AG08395 (cell line): ENCODE results near the gene DACT3.

Experiments used
- DNase-seq: peaks from one replicate; pipeline ENCODE4 v3.0.0; 2012; ENCODE audit warnings: mixed read lengths, low spot score

The DACT3 gene

DNA sequence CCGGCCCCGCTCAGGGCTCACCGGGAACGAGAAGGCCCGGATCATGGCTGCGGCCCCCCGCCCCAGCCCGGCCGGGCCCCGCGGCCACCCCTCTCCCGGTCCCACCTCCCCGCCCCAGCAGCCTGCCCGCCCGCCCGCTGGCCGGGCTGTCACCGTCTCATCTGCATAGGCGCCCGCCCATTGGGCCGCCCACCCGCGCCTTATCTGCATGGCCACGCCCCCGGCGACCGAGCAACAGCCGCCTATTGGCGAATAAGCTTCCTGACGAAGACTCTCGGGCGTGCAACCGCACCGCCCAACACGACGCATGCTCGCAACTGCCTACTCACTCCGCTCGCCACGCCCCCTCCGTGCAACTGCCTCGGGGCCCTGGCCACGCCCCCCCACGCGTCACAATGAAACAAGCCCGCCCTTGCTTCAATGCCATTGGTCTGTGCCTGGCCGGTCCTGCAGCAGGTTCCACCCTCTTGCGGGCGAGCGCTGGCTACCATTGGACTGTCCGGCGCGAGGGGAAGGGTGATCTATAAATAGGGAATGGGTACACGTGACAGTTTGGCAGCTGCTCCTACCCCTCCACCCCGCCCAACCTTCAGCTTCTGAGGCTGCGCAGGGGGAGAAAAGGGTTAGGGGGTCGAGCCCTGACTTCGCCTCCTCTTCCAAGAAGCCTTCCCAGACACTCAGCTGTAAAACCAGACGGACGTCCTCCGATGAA lies at the start of gene DACT3:
DACT3 (minus strand) TSS at position 163 of the 712 bp plus-strand sequence; CDS start at position 45, 118 bp downstream.
- peak; percentile 100 for DNase-seq

DNA sequence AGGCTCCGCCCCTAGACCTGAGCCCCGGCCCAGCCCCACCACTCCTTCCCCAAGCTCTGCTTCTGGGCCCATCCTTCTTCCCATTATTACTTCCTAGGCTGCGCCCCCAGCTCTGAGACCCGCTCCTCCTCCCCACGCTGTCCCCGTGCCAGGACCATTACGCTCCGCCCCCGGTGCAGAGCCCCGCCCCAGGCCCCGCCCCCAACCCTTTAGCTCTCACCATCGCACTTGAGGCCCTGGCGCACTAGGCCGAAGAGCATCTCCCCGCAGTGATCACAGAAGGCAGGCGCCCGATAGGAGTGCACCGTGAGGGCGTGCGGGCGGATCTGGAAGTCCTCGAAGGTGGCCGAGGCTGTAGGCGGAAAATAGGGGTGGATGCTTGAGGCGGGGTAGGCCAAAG lies 49.7 kb upstream of the DACT3 start:
- no peak for DNase-seq

DNA sequence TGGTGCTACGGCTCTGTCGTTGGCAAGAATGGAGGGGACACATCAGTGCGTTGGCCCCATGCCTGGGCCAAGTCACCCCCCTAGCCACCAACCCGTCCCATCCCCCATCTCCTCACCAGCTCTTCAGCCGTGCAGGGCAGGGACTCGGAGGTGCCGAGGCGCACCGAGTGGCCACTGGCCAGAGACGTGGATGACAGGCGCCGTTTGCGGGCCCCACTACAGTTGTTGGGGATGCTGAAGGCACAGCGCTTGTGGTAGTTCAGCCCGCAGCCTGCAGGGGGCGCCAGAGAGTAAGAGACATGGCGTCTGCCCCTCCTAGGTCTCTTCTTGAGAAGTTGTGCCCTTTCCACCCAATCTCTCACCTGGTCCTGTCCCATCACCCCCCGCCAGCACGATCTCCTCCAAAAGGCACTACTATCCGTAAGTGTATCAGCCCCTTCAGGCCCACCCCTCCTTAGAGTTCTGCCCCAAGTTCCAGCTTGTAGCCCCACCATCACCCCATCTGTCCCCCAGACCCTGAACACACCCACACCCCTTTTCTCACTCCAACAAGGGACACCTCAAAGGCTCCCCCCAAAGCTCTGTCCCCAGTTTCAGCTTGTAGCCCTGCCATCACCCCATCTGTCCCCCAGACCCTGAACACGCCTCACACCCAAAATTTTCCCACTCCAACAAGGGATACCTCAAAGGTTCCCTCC lies 43.5 kb upstream of the DACT3 start:
- peak; percentile 79 for DNase-seq

GRCh38 chr19:46700704-46701103 lies 39.7 kb upstream of the DACT3 start:
- DNase-seq, result no peak

- DNase-seq, result no peak
These were observed 37.7 kb upstream of the DACT3 start for GRCh38 chr19:46698395-46699321.

DNA sequence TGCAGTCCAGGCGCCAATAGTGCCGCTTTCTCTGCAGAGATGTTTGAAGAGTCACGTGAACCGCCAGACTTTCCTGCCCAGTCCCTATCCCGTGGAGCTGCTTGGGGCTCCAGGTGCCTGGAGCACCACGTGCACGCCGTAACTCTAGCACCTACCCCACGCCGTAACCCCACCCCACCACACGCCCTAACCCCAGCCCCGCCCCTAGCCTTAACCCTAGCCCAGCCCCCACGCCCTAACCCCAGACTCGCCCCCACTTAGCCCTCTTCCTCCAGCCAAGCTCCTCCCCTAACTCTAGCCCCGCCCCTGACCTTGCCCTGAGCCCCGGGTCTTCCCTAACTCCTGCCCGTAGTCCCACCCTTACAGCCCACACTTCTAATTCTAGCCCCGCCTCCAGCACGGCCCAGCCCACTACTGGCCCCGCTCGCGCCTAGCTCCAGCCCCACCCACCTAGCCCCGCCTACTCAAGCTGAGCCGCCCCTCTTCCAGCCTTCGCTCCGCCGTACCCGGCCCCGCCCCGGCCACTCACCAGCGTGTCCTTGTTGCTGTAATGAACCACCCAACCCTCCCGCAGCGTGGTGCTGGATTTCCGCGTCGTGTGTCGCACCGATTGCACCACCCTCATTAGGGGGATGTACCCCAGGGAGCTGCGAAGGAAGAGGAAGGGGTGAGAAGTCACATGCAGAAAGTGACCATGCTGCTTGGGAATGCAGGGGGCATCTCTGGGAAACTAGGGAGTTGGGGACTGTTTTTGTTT lies 36.4 kb upstream of the DACT3 start:
- DNase-seq, result peak; percentile 96

- no peak for DNase-seq
These were observed 35.9 kb upstream of the DACT3 start for GRCh38 chr19:46696866-46697203.

DNA sequence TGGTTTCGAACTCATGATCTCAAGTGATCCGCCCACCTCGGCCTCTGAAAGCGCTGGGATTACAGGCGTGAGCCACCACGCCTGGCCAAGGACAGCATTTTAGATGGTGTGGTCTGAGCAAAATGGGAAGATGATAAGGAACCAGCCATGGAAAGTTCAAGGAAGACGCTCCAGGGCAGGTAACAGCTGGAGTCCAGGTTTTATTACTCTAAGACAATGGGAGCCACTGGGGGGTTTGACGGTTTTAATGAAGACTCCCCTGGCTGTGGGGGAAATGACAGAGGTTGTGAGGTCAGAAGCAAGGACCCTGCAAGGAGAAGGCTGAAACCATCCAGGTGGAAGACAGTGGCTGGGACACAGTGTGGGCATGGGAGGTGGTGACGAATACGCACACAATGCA lies 35.1 kb upstream of the DACT3 start:
- DNase-seq, result no peak

- no peak for DNase-seq
These were observed 32.8 kb upstream of the DACT3 start for GRCh38 chr19:46693760-46694159.

DNA sequence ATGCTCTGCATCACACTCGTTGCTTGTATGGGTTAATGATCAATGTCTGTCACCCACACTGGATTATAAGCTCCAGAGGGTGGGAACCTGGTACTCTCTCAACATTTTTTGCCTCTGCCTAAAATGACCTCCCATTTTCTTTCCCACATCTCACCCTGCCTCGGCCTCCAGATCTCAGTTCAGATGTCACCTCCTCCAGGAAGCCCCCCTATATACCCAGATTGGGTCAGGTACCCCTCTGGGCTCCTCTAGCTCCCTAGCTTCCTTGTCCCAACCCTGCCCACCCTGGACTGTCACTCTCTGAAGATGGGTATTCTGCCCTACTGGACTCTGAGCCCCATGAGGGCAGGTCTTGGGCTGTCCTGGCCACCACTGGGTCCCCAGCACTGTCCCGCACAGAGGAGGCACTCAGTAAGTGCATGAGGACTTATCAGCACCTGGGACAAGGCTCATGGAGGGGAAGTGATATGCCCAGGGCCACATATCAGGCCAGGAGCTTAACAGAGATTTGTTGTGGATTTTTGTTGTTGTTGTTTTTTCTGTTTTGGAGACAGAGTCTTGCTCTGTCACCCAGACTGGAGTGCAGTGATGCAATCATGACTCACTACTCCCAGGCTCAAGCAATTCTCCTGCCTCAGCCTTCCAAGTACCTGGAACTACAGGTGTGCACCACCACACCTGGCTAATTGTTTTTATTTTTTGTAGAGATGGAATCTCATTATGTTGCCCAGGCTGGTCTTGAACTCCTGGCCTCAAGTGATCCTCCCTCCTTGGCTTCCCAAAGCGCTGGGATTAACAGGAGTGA lies 32.1 kb upstream of the DACT3 start:
- no peak for DNase-seq

- DNase-seq, result no peak
These were observed 31.0 kb upstream of the DACT3 start for GRCh38 chr19:46691948-46692347.

DNA sequence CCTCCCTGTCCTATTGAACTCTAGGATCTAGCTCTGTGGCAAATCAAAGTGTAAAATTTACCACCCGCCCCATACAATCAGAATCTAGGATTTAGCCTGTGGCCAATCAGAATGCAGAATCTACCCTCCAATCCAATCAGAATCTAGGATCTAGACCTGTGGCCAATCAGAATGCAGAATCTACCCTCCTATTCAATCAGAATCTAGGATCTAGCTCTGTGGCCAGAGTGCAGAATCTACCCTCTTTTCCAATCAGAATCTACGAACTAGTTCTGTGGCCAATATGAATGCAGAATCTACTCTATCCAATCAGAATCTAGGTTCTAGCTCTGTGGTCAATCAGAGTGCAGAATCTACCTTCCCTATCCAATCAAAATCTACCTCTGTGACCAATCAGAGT lies 30.1 kb upstream of the DACT3 start:
- DNase-seq, result no peak

GRCh38 chr19:46689358-46689757 lies 28.4 kb upstream of the DACT3 start:
- no peak for DNase-seq

DNA sequence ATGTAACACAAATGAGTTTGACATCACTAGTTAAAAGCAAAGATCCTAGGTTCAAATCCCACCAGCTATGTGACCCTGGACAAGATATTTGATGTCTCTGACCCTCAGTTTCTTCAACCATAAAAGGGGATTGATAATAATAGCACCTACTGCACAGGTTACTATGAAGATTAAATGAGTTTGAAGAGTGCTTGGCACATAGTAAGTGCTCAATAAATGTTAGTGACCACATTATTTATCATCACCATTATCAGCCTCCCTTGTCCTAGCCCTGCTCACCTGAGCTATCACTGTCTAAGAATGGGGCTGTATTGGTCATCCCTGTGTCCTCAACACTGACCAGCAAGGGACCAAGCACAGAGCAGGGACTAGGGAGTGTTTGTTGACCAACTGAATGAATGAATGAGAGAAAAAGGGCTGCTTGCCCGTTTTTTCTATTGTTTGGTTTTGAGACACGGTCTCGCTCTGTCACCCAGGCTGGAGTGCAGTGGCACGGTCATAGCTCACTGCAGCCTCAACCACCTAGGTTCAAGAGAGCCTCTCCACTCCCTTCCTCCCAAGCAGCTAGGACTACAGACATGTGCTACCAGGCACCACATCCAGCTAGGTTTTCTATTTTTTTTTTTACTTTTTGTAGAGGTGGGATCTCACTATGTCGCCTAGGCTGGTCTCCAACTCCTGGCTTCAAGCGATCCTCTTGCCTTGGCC lies 26.6 kb upstream of the DACT3 start:
- no peak for DNase-seq

DNA sequence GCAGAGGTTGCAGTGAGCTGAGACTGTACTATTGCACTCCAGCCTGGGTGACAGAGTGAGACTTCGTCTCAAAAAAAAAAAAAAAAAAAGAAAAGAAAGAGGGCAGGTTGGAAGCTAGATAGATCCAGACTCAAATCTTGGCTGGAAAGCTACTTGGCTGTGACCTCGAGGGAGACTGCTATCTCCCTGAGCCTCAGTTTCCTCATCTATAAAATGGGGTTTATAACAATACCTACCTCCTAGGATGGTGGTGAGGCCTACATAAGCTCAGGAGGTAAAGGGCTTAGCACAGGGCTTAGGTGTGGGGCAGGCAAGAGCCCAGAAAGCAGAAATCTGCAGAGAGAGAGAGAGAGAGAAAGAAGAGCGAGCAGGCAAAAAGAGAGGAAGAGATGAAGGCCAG lies 24.2 kb upstream of the DACT3 start:
- DNase-seq, result no peak

DNA sequence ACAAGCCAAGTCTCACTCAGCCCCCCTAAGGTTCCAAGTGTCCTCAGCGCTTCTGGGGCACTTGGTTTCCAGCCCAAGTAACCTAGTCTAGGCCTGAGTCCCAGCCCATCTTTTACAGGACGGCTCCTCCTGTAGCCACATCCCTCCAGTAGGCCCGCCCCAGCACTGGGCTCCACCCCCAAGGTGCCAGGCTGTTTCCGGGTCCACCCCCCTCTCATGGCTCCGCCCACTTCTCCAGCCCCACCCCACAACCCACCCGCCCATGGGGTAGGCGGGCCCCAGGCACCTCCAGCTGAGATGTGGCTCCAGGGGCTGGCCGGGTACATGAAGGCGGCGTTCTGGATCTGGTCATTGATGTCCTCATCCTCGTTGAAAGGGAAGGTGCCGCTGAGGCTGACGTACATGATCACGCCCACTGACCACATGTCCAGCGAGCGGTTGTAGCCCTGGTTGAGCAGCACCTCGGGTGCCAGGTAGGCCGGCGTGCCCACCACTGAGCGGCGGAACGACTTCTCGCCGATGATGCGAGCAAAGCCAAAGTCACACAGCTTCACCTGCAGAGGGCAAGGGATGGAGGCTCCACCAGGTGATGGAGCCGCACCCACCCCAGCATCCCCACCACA lies 17.2 kb upstream of the DACT3 start:
- DNase-seq, result peak; percentile 48

- DNase-seq, result no peak
These were observed 13.6 kb upstream of the DACT3 start for GRCh38 chr19:46674416-46675178.

- peak; percentile 50 for DNase-seq
These were observed 9.8 kb upstream of the DACT3 start for GRCh38 chr19:46670813-46671212.

DNA sequence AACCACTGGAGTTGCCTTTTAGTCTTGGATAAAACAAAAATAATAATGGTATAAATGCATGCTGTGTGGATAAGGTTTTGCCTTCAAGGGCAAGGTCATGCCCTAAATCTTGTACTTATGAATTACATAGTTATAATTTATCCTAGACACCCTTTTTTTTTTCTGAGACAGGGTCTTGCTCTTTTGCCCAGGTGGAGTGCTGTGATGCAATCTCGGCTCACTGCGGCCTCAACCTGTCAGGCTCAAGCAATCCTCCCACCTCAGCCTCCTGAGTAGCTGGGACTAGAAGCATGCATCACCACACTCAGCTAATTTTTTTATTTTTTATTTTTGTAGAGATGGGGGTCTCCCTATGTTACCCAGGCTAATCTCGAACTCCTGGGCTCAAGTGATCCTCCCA lies 7.7 kb upstream of the DACT3 start:
- DNase-seq, result no peak
